ENCODE results near the gene POMGNT1.

POMGNT1 gene

GRCh38 chr1:46157916-46158311 is 40.3 kb downstream of the POMGNT1 start:
- no peak for DNase-seq (ENCODE audit: low read depth in 2 of 2)

- no peak for DNase-seq (ENCODE audit: low read depth in 2 of 2)
These were observed 44.5 kb downstream of the POMGNT1 start for GRCh38 chr1:46153732-46154131.

- DNase-seq (ENCODE audit: low read depth in 2 of 2): no peak
These were observed 45.0 kb downstream of the POMGNT1 start for GRCh38 chr1:46153228-46153627.

GRCh38 chr1:46152016-46152415 is 46.2 kb downstream of the POMGNT1 start:
- DNase-seq (ENCODE audit: low read depth in 2 of 2): no peak

GRCh38 chr1:46150085-46150484 is 48.1 kb downstream of the POMGNT1 start:
- DNase-seq (ENCODE audit: low read depth in 2 of 2): no peak

GRCh38 chr1:46148318-46148717 is 49.9 kb downstream of the POMGNT1 start:
- DNase-seq (ENCODE audit: low read depth in 2 of 2): no peak
